GM23338 (cell line): ENCODE data around the gene TBX1. TPM values are rescaled to one million over a fixed set of nuclear protein-coding genes. Genes with fewer than 3 reads are reported as not detected.
A peak's percentile ranks its signal among the peaks of the same experiment; 100 is the strongest.

Experiments
- ATAC-seq: fragments of 200-7000 bp; cut with Tn5 transposase; 3 replicates; pipeline ENCODE4 v1.9.1; 2020
- DNase-seq: peaks from one replicate; pipeline ENCODE4 v3.0.0-alpha.2; 2015; ENCODE audit warnings: low spot score
- H2AFZ ChIP-seq: fragments of 200-600 bp; sonication (generic); 2 replicates; pipeline ENCODE4 v1.8.0; 2016; ENCODE audit warnings: antibody characterized with exemption, mild to moderate bottlenecking, moderate library complexity
- H3F3A ChIP-seq: fragments of 200-600 bp; sonication (generic); replicated peaks from 2 replicates; pipeline ENCODE4 v1.8.0; 2017; ENCODE audit warnings: antibody characterized with exemption, mixed run types, low read depth
- H3K27ac ChIP-seq: fragments of 200-600 bp; sonication (generic); 2 replicates; pipeline ENCODE4 v1.6.1; 2016; ENCODE audit warnings: low read depth
- H3K27me3 ChIP-seq: fragments of 200-600 bp; sonication (generic); 2 replicates; pipeline ENCODE4 v1.8.0; 2016; ENCODE audit warnings: mild to moderate bottlenecking, mixed run types, moderate library complexity; ENCODE audit not compliant: insufficient read depth
- H3K36me3 ChIP-seq: fragments of 200-600 bp; sonication (generic); 2 replicates; pipeline ENCODE4 v1.8.0; 2016; ENCODE audit warnings: mild to moderate bottlenecking; ENCODE audit not compliant: insufficient read depth
- H3K4me1 ChIP-seq: fragments of 200-600 bp; sonication (generic); 2 replicates; pipeline ENCODE4 v1.8.0; 2016; ENCODE audit warnings: mild to moderate bottlenecking, moderate library complexity; ENCODE audit not compliant: insufficient read depth
- H3K4me2 ChIP-seq: fragments of 200-600 bp; sonication (generic); 2 replicates; pipeline ENCODE4 v1.7.1; 2017; ENCODE audit warnings: mixed run types
- H3K4me3 ChIP-seq: fragments of 200-600 bp; sonication (generic); 2 replicates; pipeline ENCODE4 v1.6.1; 2016; ENCODE audit warnings: mixed run types
- H3K79me2 ChIP-seq: fragments of 200-600 bp; sonication (generic); replicated peaks from 2 replicates; pipeline ENCODE4 v1.8.0; 2017; ENCODE audit warnings: mild to moderate bottlenecking; ENCODE audit not compliant: insufficient read depth
- H3K9me2 ChIP-seq: fragments of 200-600 bp; sonication (generic); 2 replicates; pipeline ENCODE4 v1.8.0; 2017; ENCODE audit not compliant: insufficient read depth
- H4K20me1 ChIP-seq: fragments of 200-600 bp; sonication (generic); replicated peaks from 2 replicates; pipeline ENCODE4 v1.8.0; 2017; ENCODE audit warnings: mild to moderate bottlenecking; ENCODE audit not compliant: insufficient read depth
- H3K27ac Mint-ChIP-seq: 2 replicates; pipeline ENCODE4 v1.8.0; 2020; ENCODE audit warnings: inconsistent platforms, mild to moderate bottlenecking, moderate library complexity, mixed read lengths
- H3K27me3 Mint-ChIP-seq: 3 replicates; pipeline ENCODE4 v1.8.0; 2022; ENCODE audit warnings: low read depth, mild to moderate bottlenecking, moderate library complexity, mixed read lengths, inconsistent platforms; ENCODE audit not compliant: insufficient read depth, poor library complexity
- H3K36me3 Mint-ChIP-seq: 3 replicates; pipeline ENCODE4 v1.8.0; 2021; ENCODE audit warnings: low read depth, mild to moderate bottlenecking, inconsistent platforms, moderate library complexity, mixed read lengths
- H3K4me1 Mint-ChIP-seq: 3 replicates; pipeline ENCODE4 v1.8.0; 2020; ENCODE audit warnings: mild to moderate bottlenecking, inconsistent platforms, mixed read lengths
- H3K4me3 Mint-ChIP-seq: 3 replicates; pipeline ENCODE4 v1.8.0; 2021; ENCODE audit warnings: moderate library complexity, mild to moderate bottlenecking, inconsistent platforms, mixed read lengths
- H3K9me3 Mint-ChIP-seq: 3 replicates; pipeline ENCODE4 v1.8.0; 2020; ENCODE audit warnings: moderate library complexity, mild to moderate bottlenecking, inconsistent platforms, mixed read lengths
- CTCF ChIP-seq, 2 experiments: fragments of 200-600 bp in 1 of 2; sonication (generic) in 1 of 2; conservative IDR thresholded peaks; 2 replicates each; pipeline versions ENCODE4 v1.5.1 to v1.6.1; 2016 to 2017; ENCODE audit warnings: antibody characterized with exemption in 2 of 2, low read depth in 2 of 2, mild to moderate bottlenecking in 2 of 2, moderate library complexity in 1 of 2
- ETS1 ChIP-seq: IDR thresholded peaks from 2 replicates; pipeline ENCODE4 v1.6.1; 2016; ENCODE audit warnings: antibody characterized with exemption
- EZH2phosphoT487 ChIP-seq: fragments of 200-600 bp; sonication (generic); IDR thresholded peaks from one replicate; pipeline ENCODE4 v1.8.1; 2018; ENCODE audit warnings: antibody characterized with exemption; ENCODE audit not compliant: unreplicated experiment
- JUNB ChIP-seq: IDR thresholded peaks from one replicate; pipeline ENCODE4 v1.6.1; 2016; ENCODE audit warnings: antibody characterized with exemption; ENCODE audit not compliant: unreplicated experiment
- NANOG ChIP-seq: IDR thresholded peaks from 2 replicates; pipeline ENCODE4 v1.6.1; 2016; ENCODE audit warnings: antibody characterized with exemption, borderline replicate concordance
- POLR2AphosphoS5 ChIP-seq: IDR thresholded peaks from 2 replicates; pipeline ENCODE4 v1.6.1; 2016; ENCODE audit warnings: antibody characterized with exemption, low read depth
- REST ChIP-seq: IDR thresholded peaks from one replicate; pipeline ENCODE4 v1.6.1; 2018; ENCODE audit warnings: antibody characterized with exemption; ENCODE audit not compliant: unreplicated experiment
- STAT1 ChIP-seq: IDR thresholded peaks from one replicate; pipeline ENCODE4 v1.6.1; 2016; ENCODE audit warnings: antibody characterized with exemption; ENCODE audit not compliant: unreplicated experiment
- ZNF114 ChIP-seq: fragments of 250-450 bp; sonication (Bioruptor Pico); IDR thresholded peaks from 2 replicates; pipeline ENCODE4 v1.5.0; 2020; ENCODE audit warnings: mild to moderate bottlenecking, moderate library complexity
- ZNF331 ChIP-seq: fragments of 250-450 bp; sonication (Bioruptor Pico); IDR thresholded peaks from 2 replicates; pipeline ENCODE4 v1.5.0; 2020; ENCODE audit warnings: low read depth, mild to moderate bottlenecking, moderate library complexity
- polyA plus RNA-seq: library from polyadenylated mRNA; unstranded; fragments of >200 nt; fragmentation: Nextera tagmentation; extraction: Ambion mirVana; gene quantifications from 2 replicates; pipeline ENCODE4 v1.2.1, GENCODE V29; 2016
- total RNA-seq: library from RNA; depleted of rRNA; stranded (reverse); fragments of >200 nt; shearing (Covaris generic); gene quantifications from 2 replicates; pipeline ENCODE4 v1.2.3, GENCODE V29; 2014

The TBX1 gene
- total and polyA plus RNA-seq, 2 experiments from 2014 or later, result 0.19 to 0.66 TPM

GRCh38 chr22:19715188-19715930, 45.2 kb upstream of the TBX1 start:
- no peak for DNase-seq
- H3K27ac Mint-ChIP-seq, result no peak overlapping the region
- peak overlapping the region; percentile 61 for H3K4me3 ChIP-seq

GRCh38 chr22:19716041-19716828, 44.3 kb upstream of the TBX1 start:
- H3F3A ChIP-seq, result no peaks in the 10 kb centered on the region
- H3K9me3 Mint-ChIP-seq, result peaks cover 3% of the 10 kb centered on the region; the same call in 1 of the 3 replicates
- H3K4me1 Mint-ChIP-seq, result peaks cover 8% of the 10 kb centered on the region
- peaks cover 11% of the 10 kb centered on the region; the same call in 2 of the 3 replicates for H3K36me3 Mint-ChIP-seq
- H4K20me1 ChIP-seq, result peaks cover 6% of the 10 kb centered on the region
- H3K4me1 ChIP-seq, result peaks cover 4% of the 10 kb centered on the region; the same call in 1 of the 2 replicates
- H3K27ac ChIP-seq, result no peak overlapping the region
- no peaks in the 10 kb centered on the region for H3K9me2 ChIP-seq
- no peak overlapping the region for H3K27ac Mint-ChIP-seq
- no peak for ATAC-seq
- H3K27me3 ChIP-seq, result peaks cover 79% of the 10 kb centered on the region
- no peak overlapping the region for H3K4me3 ChIP-seq
- H3K27me3 Mint-ChIP-seq, result peaks cover 54% of the 10 kb centered on the region
- no peaks in the 10 kb centered on the region for H3K79me2 ChIP-seq
- no peak overlapping the region for H3K4me2 ChIP-seq
- H2AFZ ChIP-seq, result no peak overlapping the region
- no peak for DNase-seq
- no peaks in the 10 kb centered on the region for H3K36me3 ChIP-seq
- no peak overlapping the region for H3K4me3 Mint-ChIP-seq
- no peak for TF ChIP-seq ZNF114
- no peak for TF ChIP-seq REST
- TF ChIP-seq ETS1, result no peak
- no peak for TF ChIP-seq EZH2phosphoT487
- TF ChIP-seq JUNB, result no peak
- TF ChIP-seq ZNF331 (CRISPR knock-in tag), result no peak
- TF ChIP-seq POLR2AphosphoS5, result no peak
- TF ChIP-seq NANOG, result no peak
- TF ChIP-seq STAT1, result no peak

More at GRCh38 chr22:19715188-19715930, 45.2 kb upstream of the TBX1 start:
- Mint-ChIP-seq H3K4me1 (peaks cover 8% of the 10 kb centered on the region), H3K27me3 (peaks cover 49% of the 10 kb centered on the region), H3K36me3 (peaks cover 6% of the 10 kb centered on the region; the same call in 2 of the 3 replicates), H3K4me3 (peak overlapping the region; percentile 60; the same call in 2 of the 3 replicates), H3K9me3 (no peaks in the 10 kb centered on the region; the same call in 2 of the 3 replicates)
- H3K79me2 ChIP-seq, result no peaks in the 10 kb centered on the region
- H3K27ac ChIP-seq, result no peak overlapping the region
- no peaks in the 10 kb centered on the region; the same call in 1 of the 2 replicates for H4K20me1 ChIP-seq
- H3K9me2 ChIP-seq, result no peaks in the 10 kb centered on the region
- peaks cover 4% of the 10 kb centered on the region; the same call in 1 of the 2 replicates for H3K4me1 ChIP-seq
- H3K27me3 ChIP-seq, result peaks cover 70% of the 10 kb centered on the region
- no peaks in the 10 kb centered on the region for H3F3A ChIP-seq
- no peak for ATAC-seq
- peak overlapping the region; percentile 83 for H3K4me2 ChIP-seq
- no peak overlapping the region for H2AFZ ChIP-seq
- TF ChIP-seq EZH2phosphoT487 (no peak), CTCF (conservative IDR thresholded peaks at IDR 0.05; ENCODE audit: low read depth in 2 of 2) (no peak)
- no peaks in the 10 kb centered on the region for H3K36me3 ChIP-seq
